PFSK-1 (cell line): ENCODE measurements around the gene PHACTR3.

Experiments used
- POLR2AphosphoS5 ChIP-seq: IDR thresholded peaks from 2 replicates; pipeline ENCODE4 v1.6.1; 2012; ENCODE audit warnings: low read depth, mild to moderate bottlenecking, control low read depth, low read length, moderate library complexity
- REST ChIP-seq, 2 experiments: IDR thresholded peaks; 2 replicates each; pipeline versions ENCODE4 v1.6.1 to v1.8.0; 2011 to 2012; ENCODE audit warnings: low read depth in 2 of 2, low read length in 2 of 2, control low read depth in 1 of 2, inconsistent platforms in 1 of 2, mild to moderate bottlenecking in 1 of 2, moderate library complexity in 1 of 2; ENCODE audit not compliant: insufficient read depth in 1 of 2
- SIN3A ChIP-seq: IDR thresholded peaks from 2 replicates; pipeline ENCODE4 v1.6.1; 2012; ENCODE audit warnings: mild to moderate bottlenecking, low read length, moderate library complexity, borderline replicate concordance; ENCODE audit not compliant: insufficient read depth
- TAF1 ChIP-seq: IDR thresholded peaks from 2 replicates; pipeline ENCODE4 v1.6.1; 2012; ENCODE audit warnings: low read length, control low read depth, borderline replicate concordance; ENCODE audit not compliant: insufficient read depth

DNA sequence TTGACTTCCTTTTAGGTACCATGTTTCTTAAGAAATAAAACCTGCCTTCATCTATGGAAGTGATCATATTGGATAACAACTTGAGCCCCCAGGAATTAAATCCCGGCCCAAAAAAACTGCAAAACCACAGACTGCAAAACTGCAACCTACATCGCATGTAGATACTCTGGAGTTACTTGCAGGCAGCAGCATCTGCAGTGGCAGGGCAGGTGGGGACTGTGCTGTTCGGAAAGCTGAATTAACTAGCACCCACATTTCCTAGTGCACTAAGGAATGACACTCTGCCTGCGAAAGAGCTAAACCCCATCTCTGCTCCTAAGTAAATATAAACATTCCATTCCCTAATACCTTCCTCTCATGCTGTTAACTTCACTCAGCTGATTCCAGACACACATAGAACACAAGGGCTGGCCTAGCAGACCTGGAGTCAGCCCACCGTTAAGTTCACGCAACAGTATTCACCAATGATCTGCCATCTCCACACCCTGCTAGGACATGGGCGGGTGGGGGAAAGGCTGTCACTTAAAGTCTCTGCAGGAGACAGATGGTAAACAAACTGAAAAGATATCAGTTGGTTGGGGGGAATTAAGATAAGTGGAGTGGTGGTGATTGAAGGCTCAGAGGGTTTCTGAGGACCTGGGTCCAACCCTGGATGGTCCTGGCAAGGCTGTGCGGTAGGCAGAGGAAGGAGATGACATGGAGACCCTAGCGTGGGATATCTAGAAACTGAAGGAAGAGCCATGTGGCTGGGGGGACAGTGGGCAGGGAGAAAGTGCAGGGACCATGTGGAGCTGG lies 200.7 kb downstream of the PHACTR3 start:
- TF ChIP-seq POLR2AphosphoS5, result no peak
- no peak for TF ChIP-seq SIN3A
- TF ChIP-seq REST (IDR thresholded peaks at IDR 0.05; ENCODE audit: insufficient read depth in 1 of 2, low read depth in 2 of 2, low read length in 2 of 2), result no peak
- TF ChIP-seq TAF1, result no peak
